ENCODE results near the gene SLC2A11. TPM values are rescaled to one million over a fixed set of nuclear protein-coding genes. Genes with fewer than 3 reads are reported as not detected.

SLC2A11 gene
- total and polyA plus RNA-seq, 10 of the 15 experiments (the other 5 are each of a cell fraction or from before 2014, with no cell fraction given) = 0.98 to 18.3 (median 8.6) TPM

GRCh38 chr22:23926561-23926960, 68.9 kb downstream of the SLC2A11 start:
- ChIA-PET CTCF (no interaction called here), SMC1A (ENCODE audit: uncharacterized antibody, unreplicated experiment) (no interaction called here), POLR2A (no interaction called here), RAD21 (ENCODE audit: unreplicated experiment) (no interaction called here)
- H3K4me2 ChIP-seq (ENCODE audit: control insufficient read depth, insufficient read depth) = no peak overlapping the region
- no peak for ATAC-seq
- no peaks in the 10 kb centered on the region for H3K4me1 ChIP-seq (ENCODE audit: control insufficient read depth, insufficient read depth, low read length)
- BruUV-seq (replicated peaks) = no TSS peak
- H2AFZ ChIP-seq (ENCODE audit: control insufficient read depth, low read depth, low read length) = no peak overlapping the region
- H3K27ac ChIP-seq (ENCODE audit: control insufficient read depth, insufficient read depth) = no peak overlapping the region
- peaks cover 3 to 34% of the 10 kb centered on the region in 2 experiments for H3K36me3 ChIP-seq (ENCODE audit: control insufficient read depth in 2 of 2, insufficient read depth in 2 of 2, low read length in 1 of 2)
- no peak overlapping the region for H3K9ac ChIP-seq (ENCODE audit: control insufficient read depth, insufficient read depth, low read length)
- in situ Hi-C loops (cut with MboI) (loop anchor here (5.0 kb wide), 1 partner anchor 46 kb away; the partner anchor contains the start of gene DDT), intact Hi-C loops (cut with micrococcal nuclease; ENCODE audit: unreplicated experiment) (loop anchor here (5.0 kb wide), 1 partner anchor 46 kb away; the partner anchor contains the start of gene DDT)
- H3K27me3 ChIP-seq (replicated peaks in 1 of 2; ENCODE audit: control insufficient read depth in 2 of 2, insufficient read depth in 2 of 2, low read length in 1 of 2) = no peaks in the 10 kb centered on the region
- H4K20me1 ChIP-seq (ENCODE audit: control insufficient read depth, insufficient read depth) = no peaks in the 10 kb centered on the region
- H3K4me3 ChIP-seq = no peak overlapping the region
- no peak for FAIRE-seq
- DNase-seq (ENCODE audit: low read depth, low spot score) = no peak
- 77% methylated on average over 14 of the region's 14 CpGs for WGBS (ENCODE audit: insufficient coverage, insufficient replicate concordance, low lambda C conversion rate, missing lambda C conversion rate)
- H3K79me2 ChIP-seq (ENCODE audit: control insufficient read depth, insufficient read depth, low read length) = no peaks in the 10 kb centered on the region; the same call in 1 of the 2 replicates
- peaks cover 10% of the 10 kb centered on the region for H3K9me3 ChIP-seq (replicated peaks; ENCODE audit: control insufficient read depth, insufficient read depth, low read length)
- no peak for TF ChIP-seq SMARCA5 (IDR thresholded peaks at IDR 0.05)
- TF ChIP-seq ZBED1 (IDR thresholded peaks at IDR 0.05; ENCODE audit: borderline replicate concordance) = no peak
- TF ChIP-seq ZNF384 (IDR thresholded peaks at IDR 0.05; ENCODE audit: borderline replicate concordance, low read depth, low read length) = no peak
- TF ChIP-seq NRF1 (conservative IDR thresholded peaks at IDR 0.05; ENCODE audit: low read depth, low read length) = no peak
- TF ChIP-seq BHLHE40 (IDR thresholded peaks at IDR 0.05; ENCODE audit: borderline replicate concordance in 1 of 2, low read depth in 2 of 2, low read length in 1 of 2) = no peak
- no peak for TF ChIP-seq REST (IDR thresholded peaks at IDR 0.05; ENCODE audit: low read depth, low read length)
- TF ChIP-seq YBX1 (IDR thresholded peaks at IDR 0.05) = no peak
- TF ChIP-seq KAT2A (conservative IDR thresholded peaks at IDR 0.05; ENCODE audit: control insufficient read depth, low read depth, low read length) = no peak
- no peak for TF ChIP-seq ZNF592 (IDR thresholded peaks at IDR 0.05)
- TF ChIP-seq FOS (IDR thresholded peaks at IDR 0.05; ENCODE audit: borderline replicate concordance, extremely low read depth, insufficient read length) = no peak
- no peak for TF ChIP-seq NFYA (IDR thresholded peaks at IDR 0.05; ENCODE audit: borderline replicate concordance, low read depth, low read length)
- no peak for TF ChIP-seq RAD51 (IDR thresholded peaks at IDR 0.05)
- TF ChIP-seq ZBTB33 (IDR thresholded peaks at IDR 0.05) = no peak
- no peak for TF ChIP-seq HCFC1 (IDR thresholded peaks at IDR 0.05; ENCODE audit: low read length)

All from GM12878 (cell line).